B cell (primary cell): Measurements from ENCODE around the gene TPP2. TPM values are rescaled to one million over a fixed set of nuclear protein-coding genes. Genes with fewer than 3 reads are reported as not detected.

Experiments
- ATAC-seq: fragments of 200-7000 bp; cut with Tn5 transposase; one replicate; pipeline ENCODE4 v1.10.0; 2021; ENCODE audit warnings: low read depth, mild to moderate bottlenecking, moderate number of reproducible peaks, moderate library complexity
- CTCF ChIA-PET: fragments of 350-600 bp; sonication (Branson Sonifier 250); formaldehyde crosslinking; loops from one replicate; lab custom pipeline; 2021; ENCODE audit warnings: antibody characterized with exemption, inconsistent platforms; lab: Charles Lee
- POLR2A ChIA-PET: fragments of 350-600 bp; sonication (Branson Sonifier 250); formaldehyde crosslinking; loops from one replicate; lab custom pipeline; 2021; ENCODE audit warnings: antibody characterized with exemption; lab: Charles Lee
- DNase-seq: peaks from one replicate; pipeline ENCODE4 v3.0.0; 2013
- H2AFZ ChIP-seq: 2 replicates; pipeline ENCODE4 v1.6.1; 2012; ENCODE audit warnings: mild to moderate bottlenecking, low read depth, low read length; ENCODE audit not compliant: insufficient read depth, poor library complexity, severe bottlenecking
- H3K27ac ChIP-seq, 2 donors: 1 replicate in 1 of 2; 2 replicates in 1 of 2; pipeline ENCODE4 v1.5.1; 2012 to 2013; ENCODE audit warnings: low read length in 2 of 2, mild to moderate bottlenecking in 2 of 2, moderate library complexity in 1 of 2
- H3K27me3 ChIP-seq, 4 experiments: fragments of 200-600 bp in 1 of 4; sonication (generic) in 1 of 4; replicated peaks in 1 of 4; 1 replicate in 2 of 4; 2 replicates in 2 of 4; pipeline versions ENCODE4 v1.6.1 to v1.7.0; 2013 to 2016; ENCODE audit warnings: low read length in 3 of 4, mild to moderate bottlenecking in 2 of 4, mixed read lengths in 1 of 4, moderate library complexity in 1 of 4; ENCODE audit not compliant: insufficient read depth in 4 of 4, control insufficient read depth in 3 of 4; ENCODE audit errors: control extremely low read depth in 1 of 4
- H3K36me3 ChIP-seq, 2 experiments: replicated peaks in 1 of 2; 1 replicate in 1 of 2; 2 replicates in 1 of 2; pipeline versions ENCODE4 v1.6.1 to v1.7.1; 2013; ENCODE audit warnings: low read length in 1 of 2; ENCODE audit not compliant: insufficient read depth in 2 of 2, control insufficient read depth in 1 of 2; ENCODE audit errors: control extremely low read depth in 1 of 2, extremely low read depth in 1 of 2
- H3K4me1 ChIP-seq, 2 donors: fragments of 200-600 bp in 1 of 2; sonication (generic) in 1 of 2; 1 replicate in 1 of 2; 2 replicates in 1 of 2; pipeline versions ENCODE4 v1.5.1 to v1.6.1; 2013 to 2017; ENCODE audit warnings: low read length in 2 of 2; ENCODE audit not compliant: control insufficient read depth in 2 of 2, insufficient read depth in 2 of 2
- H3K4me2 ChIP-seq: replicated peaks from 2 replicates; pipeline ENCODE3; 2012; ENCODE audit warnings: mild to moderate bottlenecking, low read depth, low read length; ENCODE audit not compliant: poor library complexity, severe bottlenecking
- H3K4me3 ChIP-seq, 5 experiments: fragments of 200-600 bp in 1 of 5; sonication (generic) in 1 of 5; 1 replicate in 3 of 5; 2 replicates in 2 of 5; pipeline versions ENCODE4 v1.5.1 to v1.7.0; 2011 to 2016; ENCODE audit warnings: low read length in 4 of 5, mild to moderate bottlenecking in 4 of 5, low read depth in 2 of 5, control low read depth in 1 of 5, moderate library complexity in 1 of 5; ENCODE audit not compliant: insufficient read depth in 1 of 5; ENCODE audit errors: control extremely low read depth in 1 of 5, extremely low read depth in 1 of 5
- H3K79me2 ChIP-seq: fragments of 200-600 bp; sonication (generic); one replicate; pipeline ENCODE4 v1.6.0; 2016; ENCODE audit warnings: low read length; ENCODE audit not compliant: control insufficient read depth, insufficient read depth
- H3K9ac ChIP-seq: fragments of 200-600 bp; sonication (generic); 2 replicates; pipeline ENCODE4 v1.6.1; 2017; ENCODE audit warnings: mild to moderate bottlenecking, low read length, moderate library complexity
- H3K9me3 ChIP-seq, 3 donors: one replicate each; pipeline versions ENCODE4 v1.6.1 to v1.7.1; 2013; ENCODE audit warnings: low read length in 2 of 3; ENCODE audit not compliant: control insufficient read depth in 2 of 3, insufficient read depth in 1 of 3; ENCODE audit errors: control extremely low read depth in 1 of 3
- H4K20me1 ChIP-seq: 2 replicates; pipeline ENCODE4 v1.6.0; 2012; ENCODE audit warnings: mild to moderate bottlenecking, low read length; ENCODE audit not compliant: insufficient read depth, control insufficient read depth, poor library complexity, severe bottlenecking
- H3K27ac Mint-ChIP-seq: one replicate; pipeline ENCODE4 v1.8.0; 2021; ENCODE audit warnings: mixed read lengths
- H3K27me3 Mint-ChIP-seq: one replicate; pipeline ENCODE4 v1.8.0; 2021; ENCODE audit warnings: mixed read lengths
- H3K4me1 Mint-ChIP-seq: one replicate; pipeline ENCODE4 v1.8.0; 2021; ENCODE audit warnings: mixed read lengths
- H3K4me3 Mint-ChIP-seq: one replicate; pipeline ENCODE4 v1.8.0; 2021; ENCODE audit warnings: mixed read lengths
- H3K9me3 Mint-ChIP-seq: one replicate; pipeline ENCODE4 v1.8.0; 2022; ENCODE audit warnings: mixed read lengths; ENCODE audit not compliant: insufficient read depth
- CTCF ChIP-seq: fragments of 200-600 bp; IDR thresholded peaks from one replicate; pipeline ENCODE4 v1.8.0; 2022; ENCODE audit warnings: antibody characterized with exemption, mild to moderate bottlenecking
- EZH2 ChIP-seq: IDR thresholded peaks from 2 replicates; pipeline ENCODE4 v1.6.1; 2012; ENCODE audit warnings: borderline replicate concordance, low read depth, mild to moderate bottlenecking, moderate library complexity, low read length; ENCODE audit not compliant: insufficient read depth, poor library complexity, severe bottlenecking
- WGBS: methylation state at CpG from one replicate; pipeline ENCODE4 v1.1.5; 2013; ENCODE audit warnings: missing lambda C conversion rate; ENCODE audit not compliant: insufficient coverage; 5-methylcytosine and 5-hydroxymethylcytosine counted together
- intact Hi-C: fragments of 100-400 bp; cut with micrococcal nuclease; formaldehyde crosslinking; loops from one replicate; pipeline ENCODE4 v1.10.0; 2022
- polyA plus RNA-seq: library from polyadenylated mRNA; depleted of rRNA; stranded (reverse); fragments of >200 nt; gene quantifications from 2 replicates; pipeline ENCODE4 v1.2.3, GENCODE V29; 2012
- total RNA-seq, 2 donors: library from RNA; stranded (reverse); fragments of 120-200 nt in 1 of 2; gene quantifications; 1 replicate in 1 of 2; 2 replicates in 1 of 2; pipeline versions ENCODE4 v1.2.3 to v1.2.4, GENCODE V29; 2013 to 2022

Gene TPP2
- total and polyA plus RNA-seq, 2 donors (not counting 1 experiment from before 2014, with no cell fraction given): 22.1 to 51.1 TPM

DNA sequence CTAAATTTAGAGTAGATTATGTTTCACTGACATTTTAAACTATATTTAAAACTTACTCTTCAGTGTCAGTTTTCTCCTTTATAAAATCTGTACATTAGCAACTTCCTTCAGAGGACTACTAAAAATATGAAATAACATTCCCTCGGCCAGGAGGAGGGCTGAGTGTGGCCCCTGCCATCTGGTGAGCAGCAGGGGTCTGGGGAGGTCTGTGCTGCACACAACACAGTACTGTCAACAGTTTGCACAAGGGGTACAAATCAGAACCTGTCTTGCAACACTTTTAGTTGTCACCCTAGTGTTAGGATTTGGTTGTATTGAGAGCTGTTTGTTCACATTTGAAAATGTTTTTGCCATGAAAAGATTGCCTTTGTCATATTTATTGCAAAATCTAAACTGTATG lies 48.9 kb downstream of the TPP2 start:
- no peak overlapping the region for H3K27ac ChIP-seq
- Mint-ChIP-seq H3K27me3 (no peaks in the 10 kb centered on the region), H3K9me3 (no peaks in the 10 kb centered on the region), H3K4me1 (no peaks in the 10 kb centered on the region), H3K27ac (no peak overlapping the region), H3K4me3 (no peak overlapping the region)
- TF ChIP-seq EZH2 (no peak), CTCF (no peak)
- POLR2A ChIA-PET: no interaction called here
- H3K27me3 ChIP-seq: no peaks in the 10 kb centered on the region
- no peak overlapping the region for H3K9ac ChIP-seq
- CTCF ChIA-PET: no interaction called here
- no peaks in the 10 kb centered on the region for H3K9me3 ChIP-seq
- intact Hi-C loops: no loop called here
- H3K4me2 ChIP-seq: no peak overlapping the region
- WGBS: no CpG with 5 or more reads among the region's 1 CpG
- ATAC-seq (no peak), DNase-seq (no peak)
- no peaks in the 10 kb centered on the region for H3K4me1 ChIP-seq
- H2AFZ ChIP-seq: no peak overlapping the region
- H3K79me2 ChIP-seq: no peaks in the 10 kb centered on the region
- peaks cover 15 to 69% of the 10 kb centered on the region in 2 experiments for H3K36me3 ChIP-seq
- H3K4me3 ChIP-seq: no peak overlapping the region
- H4K20me1 ChIP-seq: no peaks in the 10 kb centered on the region

DNA sequence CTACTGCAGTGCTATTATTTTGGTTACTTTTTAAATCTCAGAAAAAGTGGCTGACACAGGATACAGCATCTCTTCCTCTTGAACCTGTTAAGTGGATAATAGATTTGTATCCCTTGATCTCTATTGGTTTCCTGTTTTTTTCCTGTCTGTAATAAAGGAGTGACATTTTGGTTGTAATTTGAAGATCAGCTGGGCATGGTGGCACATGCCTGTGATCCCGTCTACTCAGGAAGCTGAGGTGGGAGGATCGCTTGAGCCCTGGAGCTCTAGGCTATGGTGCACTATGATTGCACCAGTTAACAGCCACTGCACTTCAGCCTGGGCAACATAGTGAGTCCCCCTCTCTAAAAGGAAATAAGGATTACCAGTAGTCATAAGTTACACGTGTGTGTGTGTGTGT lies 51.3 kb downstream of the TPP2 start:
- TF ChIP-seq EZH2: no peak
- no peak for TF ChIP-seq CTCF
- Mint-ChIP-seq H3K4me1 (no peaks in the 10 kb centered on the region), H3K27me3 (no peaks in the 10 kb centered on the region), H3K4me3 (no peak overlapping the region), H3K9me3 (no peaks in the 10 kb centered on the region), H3K27ac (no peak overlapping the region)
- ATAC-seq (no peak), DNase-seq (no peak)
- H4K20me1 ChIP-seq: no peaks in the 10 kb centered on the region
- WGBS: 75% methylated on average over 2 of the region's 3 CpGs
- H3K4me3 ChIP-seq: no peak overlapping the region
- intact Hi-C loops: no loop called here
- H3K9me3 ChIP-seq: no peaks in the 10 kb centered on the region
- no peak overlapping the region for H3K4me2 ChIP-seq
- H3K9ac ChIP-seq: no peak overlapping the region
- ChIA-PET POLR2A (interaction anchor here (0.7 kb wide), 1 partner anchor 10 kb away, joined by 5 read pairs; no protein-coding TSS in a partner anchor), CTCF (interaction anchor here (0.8 kb wide), 1 partner anchor 8 kb away, joined by 4 read pairs; no protein-coding TSS in a partner anchor)
- no peaks in the 10 kb centered on the region for H3K27me3 ChIP-seq
- H3K27ac ChIP-seq: no peak overlapping the region
- no peaks in the 10 kb centered on the region for H3K79me2 ChIP-seq
- H3K4me1 ChIP-seq: no peaks in the 10 kb centered on the region
- H2AFZ ChIP-seq: no peak overlapping the region
- peaks cover 11 to 57% of the 10 kb centered on the region in 2 experiments for H3K36me3 ChIP-seq
